ENCODE data around the gene GOSR2.

The GOSR2 gene

DNA sequence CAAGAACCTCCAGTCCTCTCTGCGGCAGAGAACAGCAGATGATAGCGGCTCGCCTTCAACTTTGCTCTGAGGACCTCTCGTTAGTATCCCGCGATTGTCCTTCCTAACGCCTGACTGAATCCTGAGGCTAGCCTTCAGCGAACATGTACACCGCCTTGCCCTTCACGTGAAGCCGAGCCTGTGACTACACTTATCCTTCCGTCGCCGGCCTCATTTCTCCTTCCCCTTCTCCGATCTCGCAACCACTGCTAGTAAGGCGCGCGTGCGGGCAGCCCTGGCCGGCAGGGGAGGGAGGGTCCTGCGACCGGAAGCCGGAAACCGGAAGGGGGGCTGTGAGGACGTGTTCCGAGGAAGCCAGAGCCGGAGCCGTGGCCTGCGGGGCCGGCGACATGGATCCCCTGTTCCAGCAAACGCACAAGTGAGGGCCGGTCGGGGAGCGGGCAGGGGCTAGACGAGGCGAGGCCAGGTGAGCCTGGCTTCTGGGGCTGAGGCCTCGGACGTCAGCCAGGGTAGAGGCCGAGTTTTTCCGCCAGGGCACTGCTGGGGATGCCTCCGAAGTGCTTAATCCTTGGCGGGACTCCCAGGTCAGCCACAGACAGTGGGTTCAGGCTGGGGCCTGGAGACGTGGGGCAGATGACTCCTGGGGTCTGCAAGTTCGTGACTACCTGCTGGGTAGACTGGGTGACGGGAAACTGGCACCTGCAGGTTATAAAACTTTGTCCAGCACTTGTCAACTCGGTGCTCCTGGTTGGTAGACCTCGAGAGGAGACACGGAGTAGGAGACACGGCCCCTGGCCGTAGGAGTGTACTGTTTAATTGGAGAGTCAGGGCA lies at the start of gene GOSR2:
GOSR2 (plus strand) TSS at position 357 of the 832 bp plus-strand sequence; CDS start at position 390, 33 bp downstream.
- DNase-seq (ENCODE audit: insufficient read length, low spot score) (peak; percentile 86), FAIRE-seq (peak; percentile 92)

DNA sequence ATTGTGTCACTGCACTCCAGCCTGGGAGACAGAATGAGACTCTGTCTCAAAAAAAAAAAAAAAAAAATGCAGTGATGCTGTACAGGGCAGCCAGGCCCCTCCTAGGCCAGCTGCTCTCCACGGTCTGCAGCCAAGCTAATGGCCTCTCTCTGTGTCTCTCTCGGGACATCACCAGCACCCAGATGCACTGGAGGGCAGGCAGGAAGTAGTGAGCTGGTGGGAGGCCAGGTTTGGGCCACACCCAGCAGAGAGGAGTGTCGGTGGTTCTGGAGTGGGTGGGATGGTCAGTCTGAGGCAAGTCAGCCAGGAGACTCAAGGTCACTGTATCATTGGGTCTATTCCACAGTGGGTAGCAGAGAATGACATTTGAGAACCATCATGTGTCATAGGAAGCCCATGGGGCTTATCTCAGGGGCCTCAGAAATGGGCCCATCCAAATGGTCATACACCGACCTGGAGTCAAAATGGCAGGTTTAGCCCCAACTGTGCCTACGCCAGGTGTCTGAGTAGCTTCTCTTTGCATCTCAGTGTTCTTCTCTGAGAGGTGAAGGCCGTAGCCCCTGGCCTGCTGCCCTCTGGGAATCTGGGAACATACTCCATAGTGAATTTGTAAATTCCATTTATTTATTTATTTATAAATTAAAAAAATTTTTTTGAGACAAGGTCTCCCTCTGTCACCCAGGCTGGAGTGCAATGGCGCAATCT lies 48.9 kb upstream of the GOSR2 start:
- FAIRE-seq (no peak), DNase-seq (ENCODE audit: insufficient read length, low spot score) (no peak)

- DNase-seq (ENCODE audit: insufficient read length, low spot score) (no peak), FAIRE-seq (no peak)
Measured at GRCh38 chr17:46874906-46875305, 48.1 kb upstream of the GOSR2 start.

DNA sequence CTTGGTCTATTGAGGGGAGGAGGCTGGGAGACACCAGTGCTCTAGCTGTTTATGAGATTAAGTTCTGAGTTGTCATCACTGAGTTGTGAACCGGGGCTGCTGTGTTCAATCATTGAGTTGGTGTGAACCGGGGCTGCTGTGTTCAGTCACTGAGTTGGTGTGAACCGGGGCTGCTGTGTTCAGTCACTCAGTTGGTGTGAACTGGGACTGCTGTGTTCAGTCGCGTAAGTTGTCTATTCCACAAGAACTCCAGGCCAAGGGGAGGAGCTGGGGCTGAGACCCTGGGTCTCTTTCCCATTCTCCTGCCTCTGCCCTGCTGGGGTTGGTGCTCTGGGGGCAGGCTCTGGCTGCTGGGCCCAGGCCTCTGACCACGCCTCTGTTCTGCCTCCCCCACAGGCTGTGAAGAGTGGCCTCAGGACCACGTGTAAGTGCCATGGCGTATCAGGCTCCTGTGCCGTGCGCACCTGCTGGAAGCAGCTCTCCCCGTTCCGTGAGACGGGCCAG lies 47.1 kb upstream of the GOSR2 start:
- FAIRE-seq (no peak), DNase-seq (ENCODE audit: insufficient read length, low spot score) (no peak)

DNA sequence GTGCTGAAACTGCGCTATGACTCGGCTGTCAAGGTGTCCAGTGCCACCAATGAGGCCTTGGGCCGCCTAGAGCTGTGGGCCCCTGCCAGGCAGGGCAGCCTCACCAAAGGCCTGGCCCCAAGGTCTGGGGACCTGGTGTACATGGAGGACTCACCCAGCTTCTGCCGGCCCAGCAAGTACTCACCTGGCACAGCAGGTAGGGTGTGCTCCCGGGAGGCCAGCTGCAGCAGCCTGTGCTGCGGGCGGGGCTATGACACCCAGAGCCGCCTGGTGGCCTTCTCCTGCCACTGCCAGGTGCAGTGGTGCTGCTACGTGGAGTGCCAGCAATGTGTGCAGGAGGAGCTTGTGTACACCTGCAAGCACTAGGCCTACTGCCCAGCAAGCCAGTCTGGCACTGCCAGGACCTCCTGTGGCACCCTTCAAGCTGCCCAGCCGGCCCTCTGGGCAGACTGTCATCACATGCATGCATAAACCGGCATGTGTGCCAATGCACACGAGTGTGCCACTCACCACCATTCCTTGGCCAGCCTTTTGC lies 46.5 kb upstream of the GOSR2 start:
- no peak for FAIRE-seq
- peak; percentile 37 for DNase-seq (ENCODE audit: insufficient read length, low spot score)

DNA sequence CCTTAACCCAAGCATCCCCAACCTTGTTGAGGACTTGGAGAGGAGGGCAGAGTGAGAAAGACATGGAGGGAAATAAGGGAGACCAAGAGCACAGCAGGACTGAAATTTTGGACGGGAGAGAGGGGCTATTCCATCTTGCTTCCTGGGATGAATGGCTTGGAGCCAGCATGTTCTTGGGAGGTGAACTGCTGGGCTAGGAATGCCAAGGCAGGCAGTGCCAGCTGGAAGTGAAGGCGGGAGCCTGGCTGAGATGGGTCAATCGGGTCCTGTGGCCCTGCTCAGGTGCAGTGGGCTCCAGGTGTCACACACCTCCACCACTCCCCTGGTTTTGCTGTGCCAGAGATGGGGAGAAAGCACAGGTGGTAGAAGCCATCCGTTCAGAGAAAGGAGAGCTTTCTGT lies 46.0 kb upstream of the GOSR2 start:
- FAIRE-seq: no peak
- DNase-seq (ENCODE audit: insufficient read length, low spot score): no peak

DNA sequence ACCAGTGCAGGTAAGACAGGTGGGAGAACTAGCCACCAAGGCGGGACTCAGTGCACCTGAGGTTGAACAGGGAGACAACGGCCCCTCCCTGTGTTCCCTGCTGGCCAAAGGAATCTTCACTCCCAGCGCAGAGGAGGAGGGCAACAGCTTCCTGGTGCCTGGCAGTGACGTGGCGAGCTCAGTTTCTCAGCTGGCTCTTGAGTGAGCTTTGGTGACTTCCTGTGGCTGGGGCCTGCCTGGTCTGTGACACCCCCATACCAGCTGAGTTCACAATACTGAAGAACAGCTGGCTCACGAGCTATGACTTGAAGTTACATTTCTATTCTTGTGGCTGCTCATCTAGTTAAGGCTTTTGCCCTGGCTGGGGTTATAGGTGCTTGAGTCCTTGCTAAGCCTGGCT lies 45.5 kb upstream of the GOSR2 start:
- FAIRE-seq (no peak), DNase-seq (ENCODE audit: insufficient read length, low spot score) (no peak)

GRCh38 chr17:46878055-46878454 lies 44.9 kb upstream of the GOSR2 start:
- FAIRE-seq (no peak), DNase-seq (ENCODE audit: insufficient read length, low spot score) (no peak)

GRCh38 chr17:46879101-46879500 lies 43.9 kb upstream of the GOSR2 start:
- DNase-seq (ENCODE audit: insufficient read length, low spot score) (no peak), FAIRE-seq (no peak)

- no peak for DNase-seq (ENCODE audit: insufficient read length, low spot score)
- FAIRE-seq: no peak
Measured at GRCh38 chr17:46881015-46881414, 41.9 kb upstream of the GOSR2 start.

- no peak for FAIRE-seq
- no peak for DNase-seq (ENCODE audit: insufficient read length, low spot score)
Measured at GRCh38 chr17:46882666-46883065, 40.3 kb upstream of the GOSR2 start.

GRCh38 chr17:46883871-46884520 lies 39.0 kb upstream of the GOSR2 start:
- FAIRE-seq (no peak), DNase-seq (ENCODE audit: insufficient read length, low spot score) (no peak)

DNA sequence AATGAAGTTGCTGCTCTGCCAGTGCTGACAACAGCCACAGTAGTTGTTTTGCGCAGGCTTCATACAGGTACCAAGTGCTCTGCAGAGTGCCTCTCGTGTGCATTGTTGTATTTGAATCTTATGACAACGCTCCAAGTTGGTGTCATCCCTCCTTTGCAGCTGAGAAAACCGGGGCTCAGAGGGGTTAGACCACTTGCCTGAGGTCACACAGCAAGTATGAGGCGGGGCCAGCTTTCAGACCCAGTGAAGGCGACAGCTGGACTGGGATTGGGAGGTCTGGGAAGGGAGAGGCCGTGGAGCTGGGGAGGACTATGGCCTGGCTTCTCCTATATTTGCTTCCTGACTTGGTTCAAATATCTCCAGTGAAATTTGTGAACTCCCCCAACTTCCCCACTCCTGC lies 38.4 kb upstream of the GOSR2 start:
- no peak for DNase-seq (ENCODE audit: insufficient read length, low spot score)
- no peak for FAIRE-seq

GRCh38 chr17:46885415-46886309 lies 37.3 kb upstream of the GOSR2 start:
- no peak for FAIRE-seq
- no peak for DNase-seq (ENCODE audit: insufficient read length, low spot score)

DNA sequence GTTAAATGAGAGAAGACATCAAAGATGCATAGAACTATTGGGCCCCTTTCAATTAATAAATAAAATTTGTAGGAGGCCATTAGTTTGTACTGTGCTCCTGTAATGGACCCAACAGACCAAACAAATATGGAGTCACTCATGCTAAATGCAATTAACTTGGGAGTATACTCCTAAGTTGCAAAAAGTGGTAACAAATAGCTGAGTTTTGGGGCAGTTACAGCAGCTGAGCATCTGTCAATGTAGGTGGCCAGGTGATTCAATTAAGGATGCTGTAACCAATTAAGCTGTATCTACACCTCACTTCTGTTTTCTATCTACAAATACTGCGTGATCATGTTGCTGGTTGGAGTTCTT lies 36.7 kb upstream of the GOSR2 start:
- DNase-seq (ENCODE audit: insufficient read length, low spot score) (no peak), FAIRE-seq (no peak)

- FAIRE-seq: no peak
- DNase-seq (ENCODE audit: insufficient read length, low spot score): no peak
Measured at GRCh38 chr17:46887717-46888116, 35.2 kb upstream of the GOSR2 start.

- DNase-seq (ENCODE audit: insufficient read length, low spot score) (no peak), FAIRE-seq (no peak)
Measured at GRCh38 chr17:46888727-46889126, 34.2 kb upstream of the GOSR2 start.

DNA sequence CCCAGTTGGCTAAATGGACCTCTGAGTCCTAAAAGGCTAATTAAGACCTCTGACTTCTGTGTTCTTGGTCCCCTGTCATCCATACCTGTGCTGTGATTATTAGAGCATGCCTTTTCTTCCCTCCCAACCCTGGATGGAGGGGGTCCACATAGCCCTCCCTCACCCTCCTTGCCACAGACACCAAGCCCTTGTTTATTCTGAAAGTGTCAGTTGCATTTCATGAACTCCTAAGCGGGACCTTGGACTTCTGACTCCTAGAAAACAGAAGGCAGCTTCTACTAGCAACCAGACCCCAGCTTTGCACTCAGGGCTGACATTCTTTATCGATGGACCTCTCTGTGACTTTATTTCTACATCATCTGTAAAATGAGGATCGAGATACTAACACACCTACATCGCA lies 33.4 kb upstream of the GOSR2 start:
- no peak for FAIRE-seq
- DNase-seq (ENCODE audit: insufficient read length, low spot score): no peak

GRCh38 chr17:46889992-46890564 lies 32.9 kb upstream of the GOSR2 start:
- FAIRE-seq (no peak), DNase-seq (ENCODE audit: insufficient read length, low spot score) (no peak)

DNA sequence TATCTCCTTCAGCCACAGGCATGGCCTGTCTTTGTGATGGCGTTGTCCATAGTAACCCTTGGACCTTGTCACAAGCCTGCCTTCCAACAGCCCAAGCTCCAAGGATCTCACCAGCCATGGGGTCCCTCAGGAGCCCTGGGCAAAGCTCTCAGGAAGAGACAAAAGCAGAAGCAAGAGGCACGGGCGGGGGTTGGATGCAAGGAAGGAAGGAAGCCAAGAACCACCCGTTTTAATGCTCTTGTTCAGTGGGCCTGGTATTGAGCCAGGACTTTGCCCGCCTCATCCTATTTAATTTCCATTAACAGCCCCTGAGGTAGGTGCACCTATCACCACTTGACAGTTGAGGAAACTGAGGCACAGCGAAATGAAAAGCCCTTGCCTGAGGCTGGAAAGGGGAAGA lies 32.3 kb upstream of the GOSR2 start:
- DNase-seq (ENCODE audit: insufficient read length, low spot score) (no peak), FAIRE-seq (no peak)
